Erythroblast (primary cell): Measurements from ENCODE around the gene GABPB1.

Source experiments
- DNase-seq, 2 experiments: peaks; one replicate each; lab custom pipeline; 2025; lab: John Stamatoyannopoulos, UW
- GATA1 ChIP-seq: IDR thresholded peaks from 2 replicates; pipeline ENCODE4 v1.6.1; 2011; ENCODE audit warnings: low read depth, mild to moderate bottlenecking, control low read depth, low read length, moderate library complexity
- POLR2A ChIP-seq: IDR thresholded peaks from 2 replicates; pipeline ENCODE4 v1.6.1; 2011; ENCODE audit warnings: mild to moderate bottlenecking, low read length

Gene GABPB1

GRCh38 chr15:50321680-50322210, 33.3 kb downstream of the GABPB1 start:
- DNase-seq, result no peak
- no peak for TF ChIP-seq POLR2A
- no peak for TF ChIP-seq GATA1

- TF ChIP-seq GATA1, result no peak
Observed at GRCh38 chr15:50320504-50320903, 34.5 kb downstream of the GABPB1 start.

GRCh38 chr15:50318697-50319096, 36.3 kb downstream of the GABPB1 start:
- DNase-seq, result no peak
- TF ChIP-seq GATA1, result no peak

More at GRCh38 chr15:50320504-50320903, 34.5 kb downstream of the GABPB1 start:
- no peak for DNase-seq

GRCh38 chr15:50315814-50316630, 39.0 kb downstream of the GABPB1 start:
- TF ChIP-seq POLR2A (no peak), GATA1 (no peak)
- DNase-seq, result peak; percentile 56 to 68

- TF ChIP-seq GATA1 (no peak), POLR2A (no peak)
- no peak for DNase-seq
Observed at GRCh38 chr15:50312636-50313035, 42.4 kb downstream of the GABPB1 start.

GRCh38 chr15:50307799-50308198, 47.2 kb downstream of the GABPB1 start:
- TF ChIP-seq POLR2A (no peak), GATA1 (no peak)
- DNase-seq, result no peak

GRCh38 chr15:50304836-50305235, 50.2 kb downstream of the GABPB1 start:
- DNase-seq, result no peak
- TF ChIP-seq POLR2A, result no peak
- no peak for TF ChIP-seq GATA1

GRCh38 chr15:50302581-50302980, 52.4 kb downstream of the GABPB1 start:
- DNase-seq, result no peak
- TF ChIP-seq POLR2A, result no peak
- no peak for TF ChIP-seq GATA1

- no peak for DNase-seq
- TF ChIP-seq GATA1 (no peak), POLR2A (no peak)
Observed at GRCh38 chr15:50298340-50298739, 56.7 kb downstream of the GABPB1 start.

- TF ChIP-seq POLR2A, result no peak
- no peak for TF ChIP-seq GATA1
- DNase-seq, result no peak
Observed at GRCh38 chr15:50295966-50296365, 59.0 kb downstream of the GABPB1 start.

GRCh38 chr15:50289749-50290148, 65.2 kb downstream of the GABPB1 start:
- DNase-seq, result no peak
- no peak for TF ChIP-seq GATA1
- TF ChIP-seq POLR2A, result no peak

- TF ChIP-seq POLR2A (no peak), GATA1 (no peak)
- DNase-seq, result no peak
Observed at GRCh38 chr15:50287324-50288116, 67.5 kb downstream of the GABPB1 start.

- TF ChIP-seq POLR2A, result no peak
- no peak for TF ChIP-seq GATA1
- no peak for DNase-seq
Observed at GRCh38 chr15:50281427-50281826, 73.6 kb downstream of the GABPB1 start.

- no peak for DNase-seq
- TF ChIP-seq POLR2A (no peak), GATA1 (no peak)
Observed at GRCh38 chr15:50280271-50280670, 74.7 kb downstream of the GABPB1 start.
